Measurements from ENCODE around the gene CC2D2B.
"Not testable (repeated sequence)": the region's sequence is repeated elsewhere in the genome, so short reads cannot be mapped to it uniquely, and the experiment has no call there.

CC2D2B gene

DNA sequence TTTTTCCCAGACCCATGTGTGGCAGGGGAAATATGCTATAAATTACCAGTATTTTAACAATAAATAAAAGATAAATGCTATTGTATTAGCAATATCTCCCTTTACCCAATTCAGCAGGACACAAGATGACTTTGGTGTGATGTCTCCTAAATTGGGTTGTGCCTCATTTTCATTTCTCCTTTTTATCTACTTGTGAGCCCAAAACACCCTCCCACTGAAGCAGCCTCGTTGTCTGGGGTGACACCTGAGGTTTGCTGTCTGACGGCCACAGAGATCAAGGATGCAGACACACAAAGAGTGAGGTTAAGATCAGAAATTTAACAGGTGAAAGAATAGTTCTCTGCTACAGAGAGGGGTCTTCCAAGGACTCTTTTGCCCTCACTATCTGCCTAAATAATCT lies 27.1 kb upstream of the CC2D2B start:
- FAIRE-seq (no peak), DNase-seq (ENCODE audit: insufficient read length, low spot score) (no peak)
- TF ChIP-seq, protein P1, sequence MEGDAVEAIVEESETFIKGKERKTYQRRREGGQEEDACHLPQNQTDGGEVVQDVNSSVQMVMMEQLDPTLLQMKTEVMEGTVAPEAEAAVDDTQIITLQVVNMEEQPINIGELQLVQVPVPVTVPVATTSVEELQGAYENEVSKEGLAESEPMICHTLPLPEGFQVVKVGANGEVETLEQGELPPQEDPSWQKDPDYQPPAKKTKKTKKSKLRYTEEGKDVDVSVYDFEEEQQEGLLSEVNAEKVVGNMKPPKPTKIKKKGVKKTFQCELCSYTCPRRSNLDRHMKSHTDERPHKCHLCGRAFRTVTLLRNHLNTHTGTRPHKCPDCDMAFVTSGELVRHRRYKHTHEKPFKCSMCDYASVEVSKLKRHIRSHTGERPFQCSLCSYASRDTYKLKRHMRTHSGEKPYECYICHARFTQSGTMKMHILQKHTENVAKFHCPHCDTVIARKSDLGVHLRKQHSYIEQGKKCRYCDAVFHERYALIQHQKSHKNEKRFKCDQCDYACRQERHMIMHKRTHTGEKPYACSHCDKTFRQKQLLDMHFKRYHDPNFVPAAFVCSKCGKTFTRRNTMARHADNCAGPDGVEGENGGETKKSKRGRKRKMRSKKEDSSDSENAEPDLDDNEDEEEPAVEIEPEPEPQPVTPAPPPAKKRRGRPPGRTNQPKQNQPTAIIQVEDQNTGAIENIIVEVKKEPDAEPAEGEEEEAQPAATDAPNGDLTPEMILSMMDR (IDR thresholded peaks at IDR 0.05; ENCODE audit: insufficient read depth, missing control alignments), result no peak

DNA sequence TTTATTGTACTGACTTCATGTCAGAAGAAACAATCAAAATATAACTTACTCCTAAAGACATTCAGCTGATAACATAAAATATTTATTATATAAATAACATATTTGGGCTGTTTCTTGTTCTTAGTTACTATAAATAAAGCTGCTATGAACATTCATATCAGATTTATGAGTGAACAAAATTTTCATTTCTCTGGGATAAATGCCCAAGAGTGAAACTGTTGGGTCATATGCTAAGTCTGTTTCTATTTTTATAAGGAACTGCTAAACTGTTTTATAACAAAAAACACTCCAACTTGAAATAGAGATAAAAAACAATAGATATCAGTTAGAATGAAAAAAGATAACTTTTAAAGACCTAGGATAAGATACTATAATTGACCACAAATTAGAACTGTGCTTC lies 26.5 kb upstream of the CC2D2B start:
- no peak for FAIRE-seq
- TF ChIP-seq, protein P1 (IDR thresholded peaks at IDR 0.05; ENCODE audit: insufficient read depth, missing control alignments), result no peak
- DNase-seq (ENCODE audit: insufficient read length, low spot score), result no peak

DNA sequence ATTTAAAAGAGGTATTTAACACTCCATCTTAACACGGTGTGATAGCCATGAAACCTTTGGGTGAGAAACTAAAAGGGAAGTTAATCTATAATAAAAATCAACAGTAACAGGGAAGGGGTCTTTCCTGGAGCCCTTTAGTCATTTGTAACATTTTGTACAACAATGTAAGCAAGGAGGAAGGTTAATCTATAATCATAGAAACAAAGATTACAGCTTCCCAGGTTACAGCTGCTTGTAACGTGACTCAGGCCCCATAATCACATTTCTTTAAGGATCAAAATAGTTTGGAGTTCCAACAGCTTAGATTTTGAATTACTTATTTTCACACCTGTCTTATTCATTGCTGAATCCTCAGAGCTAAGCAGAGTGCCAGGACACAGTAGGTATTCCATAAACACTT lies 17.9 kb upstream of the CC2D2B start:
- TF ChIP-seq, protein P1 (IDR thresholded peaks at IDR 0.05; ENCODE audit: insufficient read depth, missing control alignments), result no peak
- FAIRE-seq (no peak), DNase-seq (ENCODE audit: insufficient read length, low spot score) (no peak)

DNA sequence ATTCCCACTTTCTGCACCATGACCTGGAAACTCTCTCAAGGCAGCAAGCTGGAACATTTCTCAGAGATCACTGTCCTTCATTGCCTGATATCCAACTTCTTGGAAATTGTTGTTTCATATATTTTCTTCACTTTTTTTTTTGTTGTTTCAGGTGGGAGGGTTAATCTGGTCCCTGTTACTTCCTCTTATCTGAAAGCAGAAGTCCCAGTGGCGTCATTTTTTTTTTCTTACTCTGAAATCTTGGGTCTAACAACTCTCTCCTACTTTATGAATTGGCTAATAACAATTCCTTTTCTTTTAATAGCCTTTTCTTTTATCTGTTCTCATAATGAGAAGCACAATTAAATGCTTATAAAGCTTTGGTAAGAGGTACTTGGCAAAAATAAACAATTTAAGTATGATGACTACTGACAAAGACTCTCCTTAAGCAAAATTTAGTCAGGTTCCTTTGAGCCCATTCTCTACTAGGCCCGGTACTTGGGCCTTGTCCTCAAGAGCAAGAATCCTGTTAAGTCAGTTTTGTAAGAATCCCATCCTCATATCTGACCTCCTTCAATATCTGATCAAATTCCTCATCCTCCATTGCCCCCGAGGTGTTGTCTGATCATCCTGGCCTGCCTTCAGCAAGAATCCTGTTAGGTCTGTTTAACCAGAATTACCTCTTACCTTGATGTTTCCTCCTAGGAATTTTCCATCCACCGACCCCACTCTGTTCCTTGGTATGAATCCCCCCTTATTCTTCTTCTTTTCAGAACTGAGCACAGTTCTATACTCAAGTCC lies 11.5 kb upstream of the CC2D2B start:
- FAIRE-seq, result no peak
- TF ChIP-seq, protein P1 (IDR thresholded peaks at IDR 0.05; ENCODE audit: insufficient read depth, missing control alignments), result no peak

DNA sequence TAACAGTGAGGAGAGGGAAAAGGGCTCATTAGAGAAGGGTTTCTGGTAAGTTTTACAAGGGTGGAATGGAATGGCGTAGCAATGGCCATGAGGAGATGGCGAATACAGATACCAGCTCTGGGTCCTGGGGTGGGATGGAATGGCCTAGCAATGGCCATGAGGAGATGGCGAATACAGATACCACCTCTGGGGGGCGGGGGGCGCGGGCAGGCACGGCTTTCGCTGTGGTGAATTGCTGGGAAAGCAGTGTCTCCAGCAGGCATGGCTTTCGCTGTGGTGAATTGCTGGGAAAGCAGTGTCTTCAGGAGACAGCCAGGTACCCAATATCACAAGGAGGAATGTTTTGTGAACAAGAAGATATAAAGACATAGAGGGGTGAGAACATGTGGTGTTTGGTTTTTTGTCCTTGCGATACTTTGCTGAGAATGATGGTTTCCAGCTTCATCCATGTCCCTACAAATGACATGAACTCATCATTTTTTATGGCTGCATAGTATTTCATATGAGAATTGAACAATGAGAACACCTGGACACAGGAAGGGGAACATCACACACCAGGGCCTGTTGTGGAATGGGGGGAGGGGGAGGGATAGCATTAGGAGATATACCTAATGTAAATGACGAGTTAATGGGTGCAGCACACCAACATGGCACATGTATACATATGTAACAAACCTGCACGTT lies 1.7 kb upstream of the CC2D2B start:
- FAIRE-seq; DNase-seq (ENCODE audit: insufficient read length, low spot score): not testable (repeated sequence)

More for the DNA sequence above, 11.5 kb upstream of the CC2D2B start:
- no peak for DNase-seq (ENCODE audit: insufficient read length, low spot score)

DNA sequence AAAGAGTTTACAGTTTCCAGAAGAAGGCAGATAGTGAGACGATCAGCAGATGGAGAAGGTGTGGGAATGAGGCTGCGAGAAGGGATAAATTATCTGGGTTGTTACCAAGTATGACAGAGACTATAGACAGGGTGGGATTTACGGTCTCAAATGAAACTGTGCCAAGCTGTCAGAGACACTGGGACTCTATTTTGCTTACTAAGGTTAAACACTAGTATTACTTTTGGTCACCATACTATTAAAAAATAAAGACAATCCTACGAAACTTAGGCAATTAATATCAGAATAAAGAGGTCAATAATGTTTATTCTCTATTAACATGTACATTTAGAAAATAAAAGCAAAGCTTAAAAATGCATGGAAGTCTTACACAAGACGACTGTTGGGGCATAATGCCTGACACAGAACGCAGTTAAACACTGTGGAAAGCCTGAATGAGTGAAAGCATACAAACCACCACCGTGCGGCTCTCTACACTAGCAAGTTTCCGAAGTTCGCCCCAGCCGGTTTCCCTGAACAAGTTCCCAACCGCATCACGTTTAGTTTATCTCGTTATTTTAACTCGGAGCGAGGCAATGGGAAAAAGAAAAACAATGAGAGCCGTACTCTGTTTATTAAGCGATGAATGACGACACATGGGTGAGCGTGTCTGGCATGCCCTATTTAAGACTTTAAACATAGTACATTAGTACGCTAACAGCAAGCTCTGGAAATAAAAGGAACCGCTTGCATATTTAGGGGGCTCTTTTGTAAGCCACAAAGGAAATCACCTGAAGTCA lies 909 bp upstream of the CC2D2B start:
- TF ChIP-seq, protein P1 (IDR thresholded peaks at IDR 0.05; ENCODE audit: insufficient read depth, missing control alignments), result peak; percentile 10
- FAIRE-seq (no peak), DNase-seq (ENCODE audit: insufficient read length, low spot score) (no peak)

DNA sequence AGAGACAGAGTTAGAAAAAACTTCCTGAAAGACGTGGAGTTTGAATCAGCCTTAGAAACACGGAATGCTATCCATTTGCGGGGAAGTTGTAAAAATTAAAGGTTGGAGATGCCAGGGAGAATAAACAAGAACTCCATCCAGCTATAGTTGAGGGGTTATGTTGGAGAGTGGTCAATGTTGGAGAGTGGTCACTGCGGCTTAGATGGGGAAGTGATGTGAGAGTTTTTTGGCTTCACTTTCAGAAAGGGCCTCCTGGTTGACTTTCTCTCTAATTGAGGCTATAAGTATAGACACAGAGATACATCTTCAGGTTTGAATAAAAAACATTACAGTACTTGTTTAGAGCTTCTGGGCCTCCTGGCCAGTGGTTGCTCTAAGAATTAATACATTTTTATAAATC lies 675 bp downstream of the CC2D2B start:
- FAIRE-seq, result no peak
- no peak for DNase-seq (ENCODE audit: insufficient read length, low spot score)
- TF ChIP-seq, protein P1 (IDR thresholded peaks at IDR 0.05; ENCODE audit: insufficient read depth, missing control alignments), result no peak

Measured in D721Med (cell line).